Eye (tissue), 1 donor: ENCODE data around the gene DAB2IP.
"Not testable (repeated sequence)": the region's sequence is repeated elsewhere in the genome, so short reads cannot be mapped to it uniquely, and the experiment has no call there.

ENCODE experiments used
- DNase-seq: peaks from one replicate; pipeline ENCODE4 v3.0.0-alpha.2; 2015

The DAB2IP gene

GRCh38 chr9:121731919-121732318 lies 80.5 kb downstream of the DAB2IP start:
- no peak for DNase-seq

GRCh38 chr9:121732389-121732788 lies 81.0 kb downstream of the DAB2IP start:
- DNase-seq, result no peak

GRCh38 chr9:121732886-121733285 lies 81.5 kb downstream of the DAB2IP start:
- no peak for DNase-seq

- DNase-seq, result no peak
Measured at GRCh38 chr9:121734465-121734864, 83.0 kb downstream of the DAB2IP start.

GRCh38 chr9:121735065-121735792 lies 83.8 kb downstream of the DAB2IP start:
- DNase-seq, result peak; percentile 54

DNA sequence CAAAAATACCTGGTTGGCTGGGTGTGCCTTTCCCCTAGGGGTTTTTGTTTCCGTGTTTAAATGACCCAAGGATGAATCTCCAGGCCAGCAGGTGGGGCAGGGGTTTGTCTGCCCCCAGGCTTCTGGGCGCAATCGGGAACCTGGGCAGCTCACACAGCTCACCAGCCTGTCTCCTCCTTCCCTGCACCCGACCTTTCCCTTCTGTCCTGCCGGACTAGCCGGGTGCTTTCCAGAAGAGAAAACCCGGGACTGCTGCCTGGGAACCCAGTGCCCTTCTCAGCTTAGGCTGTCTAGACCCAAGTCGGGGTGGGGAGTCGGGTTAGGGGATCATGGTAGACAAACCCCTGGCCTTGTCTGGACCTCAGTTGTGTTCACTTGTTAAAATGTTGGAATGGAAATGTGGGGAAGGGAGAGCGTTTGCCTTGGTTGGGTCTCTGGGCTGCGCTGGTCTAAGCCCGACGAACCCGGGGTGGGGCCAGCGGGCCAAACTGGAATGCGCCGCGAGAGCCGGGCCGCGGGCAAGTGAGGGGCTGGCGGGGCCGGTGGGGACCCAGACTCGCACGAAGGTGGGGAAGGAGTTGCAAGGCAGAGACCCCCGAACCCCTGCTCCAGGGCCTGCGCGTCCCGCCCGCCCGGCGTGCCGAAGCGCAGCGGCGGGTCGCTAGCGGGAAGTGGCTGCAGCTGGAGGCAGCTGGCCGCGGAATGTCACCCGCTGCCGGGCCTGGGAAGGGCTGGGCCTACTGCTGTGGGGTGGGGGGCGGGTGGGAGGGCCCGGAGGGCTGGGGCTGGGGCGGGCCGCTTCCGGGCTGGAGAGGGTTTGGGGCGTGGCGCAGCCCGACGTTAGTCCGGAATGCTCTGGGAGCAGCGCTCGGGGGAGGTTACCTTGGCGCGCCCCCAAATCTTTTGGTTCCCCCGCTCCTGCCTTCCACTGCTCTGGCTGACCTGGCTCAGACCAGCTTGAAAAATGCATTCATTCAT lies 84.6 kb downstream of the DAB2IP start:
- peak; percentile 69 for DNase-seq

DNA sequence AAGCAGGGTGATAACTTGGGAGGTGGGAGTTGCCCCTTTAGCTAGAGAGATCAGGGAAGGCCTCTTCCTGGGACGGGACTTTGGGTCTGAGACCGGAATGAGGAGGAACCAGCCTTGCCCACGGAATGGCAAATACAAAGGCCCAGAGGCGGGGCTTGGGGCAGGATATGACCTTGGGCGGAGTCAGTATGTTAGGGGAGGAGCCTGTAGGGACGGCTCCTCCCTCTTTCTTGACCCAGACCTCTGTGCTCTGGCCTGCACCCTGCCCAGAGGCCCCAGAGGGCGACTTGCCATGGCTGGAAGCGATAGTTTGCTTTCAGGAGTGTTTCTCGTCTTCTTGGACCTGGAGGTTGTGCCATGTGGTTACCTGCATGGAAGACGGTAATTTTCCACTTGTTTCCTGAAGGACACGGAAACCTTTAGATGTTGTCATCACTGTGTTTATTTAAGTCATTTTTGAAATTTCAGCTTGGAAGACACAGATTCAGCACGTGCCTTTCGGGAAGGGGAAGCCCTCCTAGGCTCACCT lies 85.6 kb downstream of the DAB2IP start:
- no peak for DNase-seq

GRCh38 chr9:121737481-121737931 lies 86.1 kb downstream of the DAB2IP start:
- no peak for DNase-seq

GRCh38 chr9:121738411-121738810 lies 87.0 kb downstream of the DAB2IP start:
- DNase-seq, result no peak

- DNase-seq, result no peak
Measured at GRCh38 chr9:121738968-121739367, 87.5 kb downstream of the DAB2IP start.

GRCh38 chr9:121739971-121740370 lies 88.5 kb downstream of the DAB2IP start:
- no peak for DNase-seq

DNA sequence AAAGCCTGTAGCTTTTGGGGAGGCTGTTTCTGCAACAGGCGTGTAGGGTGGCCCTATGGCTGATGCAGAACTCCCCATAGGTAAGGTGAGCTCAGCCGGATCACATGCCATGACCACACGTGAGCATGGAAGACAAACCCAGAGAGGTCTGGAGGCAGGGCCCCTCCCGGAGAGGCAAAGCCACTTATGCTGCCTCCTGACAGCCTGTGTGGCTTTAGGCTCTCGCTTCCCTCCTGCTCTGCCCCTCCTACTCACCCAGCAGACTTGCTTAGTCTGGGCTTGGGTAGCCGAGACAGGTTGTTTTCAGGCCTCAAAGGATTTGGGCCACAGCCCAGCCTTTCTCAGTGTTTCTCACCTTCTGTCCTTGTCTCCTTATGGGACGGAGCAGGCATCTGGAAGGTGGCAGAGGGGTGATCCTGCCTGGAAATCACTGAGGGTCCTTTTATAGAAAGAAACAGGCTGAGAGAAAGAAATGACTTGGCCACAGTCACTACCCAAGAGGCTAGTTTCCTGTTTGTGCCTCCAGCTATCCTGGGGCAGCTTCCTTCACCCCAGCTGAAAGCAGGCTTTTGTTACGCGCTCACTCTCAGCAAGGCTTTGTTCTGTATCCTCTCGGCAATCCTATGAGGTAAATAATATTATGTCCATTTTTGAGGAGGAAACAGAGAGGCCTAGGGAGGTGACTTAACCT lies 89.9 kb downstream of the DAB2IP start:
- no peak for DNase-seq

DNA sequence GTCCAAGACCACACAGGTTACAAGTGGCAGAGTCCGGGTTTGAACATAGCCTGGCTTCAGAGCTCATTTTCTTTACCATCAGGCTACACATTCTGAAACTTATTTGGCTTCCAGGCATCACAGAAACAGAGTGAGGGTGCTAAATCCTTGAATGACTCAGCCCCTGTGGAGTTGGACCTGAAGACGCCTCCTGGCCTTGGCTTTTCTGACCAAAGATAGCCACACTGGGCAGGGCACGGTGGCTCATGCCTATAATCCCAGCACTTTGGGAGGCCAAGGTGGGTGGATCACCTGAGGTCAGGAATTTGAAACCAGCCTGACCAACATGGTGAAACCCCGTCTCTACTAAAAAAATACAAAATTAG lies 90.5 kb downstream of the DAB2IP start:
- DNase-seq, result not testable (repeated sequence)

DNA sequence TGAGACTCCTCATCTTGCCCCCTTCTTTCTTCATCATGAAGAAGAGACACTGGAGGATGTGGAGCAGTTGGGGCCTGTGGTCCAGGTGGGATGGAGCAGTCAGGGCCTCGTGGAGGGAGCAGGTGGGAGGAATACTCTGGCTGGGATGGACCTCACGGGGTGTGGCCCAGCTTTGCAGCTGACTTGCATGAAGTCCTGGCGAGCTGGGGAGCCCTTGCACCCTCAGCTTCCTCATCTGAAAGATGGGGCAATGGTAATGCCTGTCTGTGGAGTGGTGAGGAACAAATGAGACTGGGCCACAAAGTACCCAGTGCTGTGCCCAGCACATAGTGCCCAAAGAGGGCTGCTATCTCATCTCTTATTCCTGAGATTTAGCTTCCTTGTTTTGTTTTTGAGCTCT lies 91.5 kb downstream of the DAB2IP start:
- DNase-seq, result no peak

GRCh38 chr9:121743441-121744001 lies 92.1 kb downstream of the DAB2IP start:
- DNase-seq, result peak; percentile 91

DNA sequence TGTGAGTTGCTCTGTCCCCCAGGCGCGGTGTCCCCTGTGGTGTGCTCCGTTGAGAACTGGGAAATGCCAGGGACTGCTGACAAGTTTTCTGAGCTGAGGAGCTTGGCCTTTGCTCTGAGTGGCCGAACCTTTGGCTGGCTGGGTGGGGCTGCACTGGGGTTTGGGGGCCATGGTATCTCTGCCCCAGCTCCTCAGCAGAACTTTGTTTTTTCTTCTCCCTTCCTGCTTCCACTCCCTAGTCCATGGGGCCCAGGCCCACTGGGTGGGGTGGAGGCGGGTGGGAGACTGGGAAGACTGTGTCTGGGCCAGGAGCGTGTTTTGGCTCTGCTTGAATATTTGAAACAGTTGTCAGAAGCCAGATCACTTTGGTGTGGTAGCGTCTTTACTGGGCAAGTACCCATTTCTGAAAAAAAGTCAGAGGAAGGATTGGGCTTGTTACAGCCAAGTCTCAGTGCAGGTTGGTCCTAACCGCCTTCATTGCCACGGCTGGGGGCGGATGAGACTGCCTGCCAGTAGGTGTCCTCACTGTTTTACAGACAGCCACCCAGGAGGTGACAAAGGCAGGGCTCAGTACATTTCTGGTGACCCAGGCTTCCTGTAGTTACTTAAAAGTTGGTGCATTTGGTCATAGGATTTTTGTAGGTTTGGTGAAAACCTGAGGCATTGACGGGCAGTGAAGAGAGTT lies 92.7 kb downstream of the DAB2IP start:
- peak; percentile 66 for DNase-seq

- DNase-seq, result no peak
Measured at GRCh38 chr9:121744687-121745395, 93.4 kb downstream of the DAB2IP start.

GRCh38 chr9:121745396-121745695 lies 93.9 kb downstream of the DAB2IP start:
- DNase-seq, result no peak

- DNase-seq, result no peak
Measured at GRCh38 chr9:121746411-121746810, 95.0 kb downstream of the DAB2IP start.

- no peak for DNase-seq
Measured at GRCh38 chr9:121746866-121747265, 95.4 kb downstream of the DAB2IP start.

DNA sequence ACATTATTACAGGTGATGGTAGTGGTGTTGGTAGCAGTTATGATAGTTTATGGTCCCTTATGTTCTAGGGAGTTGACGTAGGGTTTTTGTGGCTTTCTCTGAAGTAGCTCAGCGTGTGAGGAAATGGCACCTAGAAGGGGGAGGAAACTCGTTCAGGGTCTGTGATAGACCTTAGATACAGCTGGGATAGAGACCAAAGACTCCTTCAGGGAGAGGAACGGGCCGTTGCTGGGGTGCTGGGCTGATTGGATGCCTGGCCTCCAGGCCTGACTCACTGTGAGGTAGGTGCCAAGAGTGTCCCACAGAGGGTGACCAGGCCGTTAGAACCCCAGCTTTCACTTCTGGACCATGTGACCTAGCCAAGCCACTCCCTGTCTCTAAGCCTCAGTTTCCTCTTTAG lies 96.6 kb downstream of the DAB2IP start:
- no peak for DNase-seq
